Astrocyte of the cerebellum (primary cell): ENCODE data around the gene SLC10A7.

ENCODE experiments used
- DNase-seq: peaks from one replicate; pipeline ENCODE4 v3.0.0-alpha.2; 2011; ENCODE audit warnings: low read depth
- H3K4me3 ChIP-seq: 2 replicates; pipeline ENCODE4 v1.5.1; 2011; ENCODE audit warnings: mild to moderate bottlenecking, low read depth, low read length, moderate library complexity
- in situ Hi-C: cut with HindIII; loops from 2 replicates; pipeline ENCODE4 v1.10.0; 2017; ENCODE audit warnings: low sequenced_read_pairs
- TF ChIP-seq, protein P1 (sequence below): IDR thresholded peaks from 2 replicates; pipeline ENCODE4 v1.5.1; 2012; ENCODE audit warnings: low read length, low read depth, moderate library complexity, mild to moderate bottlenecking; ENCODE audit errors: missing control alignments

The SLC10A7 gene

DNA sequence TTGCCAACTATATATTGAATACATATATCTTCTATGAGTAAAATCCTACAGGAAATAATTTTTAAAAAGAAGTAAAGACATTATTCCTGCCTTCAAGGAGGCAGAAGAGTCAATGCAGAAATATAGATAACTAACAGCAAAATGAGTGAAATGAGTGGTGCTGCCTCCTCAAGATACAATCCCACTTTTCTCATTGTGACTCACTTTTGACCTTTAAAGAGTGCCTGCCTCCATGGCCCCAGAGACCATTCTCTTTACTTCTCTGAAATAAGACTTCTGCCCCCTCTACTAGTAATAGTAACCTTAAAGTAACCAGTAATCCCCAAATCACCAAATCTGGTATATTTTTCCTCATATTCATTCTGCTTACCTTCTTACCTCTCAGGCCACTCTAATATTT is 15.5 kb downstream of the SLC10A7 start:
- TF ChIP-seq, protein P1, sequence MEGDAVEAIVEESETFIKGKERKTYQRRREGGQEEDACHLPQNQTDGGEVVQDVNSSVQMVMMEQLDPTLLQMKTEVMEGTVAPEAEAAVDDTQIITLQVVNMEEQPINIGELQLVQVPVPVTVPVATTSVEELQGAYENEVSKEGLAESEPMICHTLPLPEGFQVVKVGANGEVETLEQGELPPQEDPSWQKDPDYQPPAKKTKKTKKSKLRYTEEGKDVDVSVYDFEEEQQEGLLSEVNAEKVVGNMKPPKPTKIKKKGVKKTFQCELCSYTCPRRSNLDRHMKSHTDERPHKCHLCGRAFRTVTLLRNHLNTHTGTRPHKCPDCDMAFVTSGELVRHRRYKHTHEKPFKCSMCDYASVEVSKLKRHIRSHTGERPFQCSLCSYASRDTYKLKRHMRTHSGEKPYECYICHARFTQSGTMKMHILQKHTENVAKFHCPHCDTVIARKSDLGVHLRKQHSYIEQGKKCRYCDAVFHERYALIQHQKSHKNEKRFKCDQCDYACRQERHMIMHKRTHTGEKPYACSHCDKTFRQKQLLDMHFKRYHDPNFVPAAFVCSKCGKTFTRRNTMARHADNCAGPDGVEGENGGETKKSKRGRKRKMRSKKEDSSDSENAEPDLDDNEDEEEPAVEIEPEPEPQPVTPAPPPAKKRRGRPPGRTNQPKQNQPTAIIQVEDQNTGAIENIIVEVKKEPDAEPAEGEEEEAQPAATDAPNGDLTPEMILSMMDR: no peak
- in situ Hi-C loops: no loop called here
- H3K4me3 ChIP-seq: no peak overlapping the region
- DNase-seq: no peak

DNA sequence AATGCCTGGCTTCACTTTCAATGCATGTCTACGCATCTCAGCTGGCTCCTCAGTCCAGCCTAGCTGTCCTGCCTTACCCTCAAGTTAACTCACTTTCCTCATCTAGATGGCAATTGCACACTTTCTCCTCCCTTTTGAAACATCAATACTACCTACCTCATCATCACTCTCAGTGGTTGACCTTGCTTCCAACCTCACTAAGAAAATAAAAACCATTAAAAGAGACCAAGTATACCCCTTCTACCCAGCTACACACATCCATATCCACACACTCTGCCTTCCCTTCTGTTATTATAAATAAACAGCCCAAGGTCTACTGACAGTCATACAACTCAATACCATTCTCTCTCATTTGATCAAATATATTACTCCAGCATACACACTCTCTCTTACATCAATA is 21.5 kb downstream of the SLC10A7 start:
- DNase-seq: no peak
- TF ChIP-seq, protein P1: no peak
- H3K4me3 ChIP-seq: no peak overlapping the region
- in situ Hi-C loops: no loop called here

DNA sequence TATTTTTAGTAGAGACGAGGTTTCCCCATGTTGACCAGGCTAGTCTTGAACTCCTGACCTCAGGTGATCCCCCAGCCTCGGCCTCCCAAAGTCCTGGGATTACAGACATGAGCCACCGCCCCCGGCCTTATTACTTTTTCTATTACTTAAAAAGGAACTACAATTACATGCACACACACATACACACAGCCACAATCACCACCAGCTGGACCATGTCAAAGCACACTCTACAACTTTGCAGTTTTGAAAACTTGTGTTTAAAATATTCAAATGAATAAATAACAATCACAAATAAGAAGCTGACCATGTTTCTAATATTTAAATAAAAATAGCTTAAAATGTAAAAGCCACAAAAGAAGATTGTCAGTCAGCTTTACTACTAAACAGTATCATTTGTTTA is 23.4 kb downstream of the SLC10A7 start:
- no peak overlapping the region for H3K4me3 ChIP-seq
- no peak for DNase-seq
- TF ChIP-seq, protein P1: no peak
- in situ Hi-C loops: no loop called here

DNA sequence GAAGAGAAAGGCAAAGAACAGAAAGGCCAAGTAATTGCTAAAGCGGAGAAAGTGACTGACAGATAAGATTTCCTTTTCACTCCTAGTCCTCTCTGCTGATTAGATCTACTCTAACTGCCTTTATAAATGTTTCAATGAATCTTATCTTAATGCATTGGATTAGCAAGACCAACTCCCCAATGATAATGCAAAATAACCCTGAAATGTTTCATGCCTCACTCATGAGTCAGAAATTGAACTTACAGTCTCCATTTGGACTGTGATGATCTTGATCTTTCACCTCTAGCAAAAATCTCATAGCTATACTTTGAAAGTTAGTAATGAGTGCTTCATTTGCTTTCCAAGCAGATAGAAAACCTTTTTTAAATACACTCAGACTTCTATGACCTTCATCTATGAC is 26.5 kb downstream of the SLC10A7 start:
- H3K4me3 ChIP-seq: no peak overlapping the region
- DNase-seq: no peak
- in situ Hi-C loops: no loop called here
- TF ChIP-seq, protein P1: no peak

DNA sequence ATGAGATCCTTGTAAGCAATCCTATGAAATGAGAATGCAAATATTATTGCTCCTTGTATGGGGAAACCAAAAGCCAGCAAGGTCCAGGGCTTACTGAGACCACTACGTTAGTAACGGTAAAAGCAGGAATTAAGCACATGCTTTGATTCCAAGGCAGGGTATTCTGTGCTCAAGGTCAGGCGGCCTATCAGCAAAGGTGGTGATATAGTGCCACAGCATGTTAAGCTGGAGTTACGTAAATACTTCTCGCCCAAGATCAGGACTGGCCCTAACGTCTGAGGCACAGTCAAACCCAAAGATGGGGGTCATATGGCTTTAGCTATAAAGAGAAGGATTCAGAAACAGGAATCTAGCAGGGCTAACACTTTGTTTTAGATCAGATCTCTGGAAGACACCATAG is 27.6 kb downstream of the SLC10A7 start:
- TF ChIP-seq, protein P1: no peak
- in situ Hi-C loops: no loop called here
- H3K4me3 ChIP-seq: no peak overlapping the region
- DNase-seq: no peak

DNA sequence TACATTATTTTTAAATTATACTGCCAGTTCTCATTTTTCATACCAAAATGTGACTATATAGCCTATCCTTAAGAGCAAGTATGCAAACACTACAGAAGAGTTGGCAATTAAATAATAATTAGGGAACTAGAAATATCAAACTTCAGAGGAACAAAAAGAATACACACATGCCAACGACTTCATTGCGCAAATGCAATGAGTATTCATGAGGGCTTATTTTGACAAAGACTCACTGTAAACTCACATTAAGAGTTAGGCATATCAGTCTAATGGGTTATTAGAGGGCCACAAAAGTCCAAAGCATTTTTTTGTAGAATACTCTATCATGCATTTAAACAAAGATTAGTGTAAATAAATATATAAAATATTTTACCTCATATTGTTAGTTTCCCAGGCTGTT is 31.6 kb downstream of the SLC10A7 start:
- no peak for DNase-seq
- TF ChIP-seq, protein P1: no peak
- in situ Hi-C loops: no loop called here
- no peak overlapping the region for H3K4me3 ChIP-seq
